ENCODE measurements around the gene CAPN7. TPM values are rescaled to one million over a fixed set of nuclear protein-coding genes. Genes with fewer than 3 reads are reported as not detected.

CAPN7 gene
- total RNA-seq, 2 donors from 2014 or later, result 45.1 to 46.7 TPM

DNA sequence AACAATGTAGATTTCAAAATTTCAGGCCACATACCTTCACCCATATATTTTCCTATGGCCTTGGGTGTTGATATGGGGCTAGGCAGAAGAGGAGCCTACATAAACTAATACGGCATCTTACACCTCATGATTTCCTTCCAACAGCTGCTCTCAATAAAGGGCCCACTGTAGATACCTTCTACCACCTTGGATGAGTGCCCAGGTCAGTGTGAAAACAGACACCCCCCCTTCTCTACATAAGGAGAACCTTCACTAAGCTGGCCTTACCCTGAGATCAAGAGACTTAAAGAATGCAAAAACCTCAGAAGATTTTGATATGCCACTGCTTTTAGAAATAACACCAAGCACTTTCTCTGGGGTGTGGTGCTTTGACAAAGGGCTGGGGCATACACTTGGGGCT, 83.6 kb downstream of the CAPN7 start:
- no peaks in the 10 kb centered on the region for H3K9me3 ChIP-seq
- no peaks in the 10 kb centered on the region for H3K36me3 ChIP-seq
- intact Hi-C loops (cut with DNase I), result no loop called here
- no peak overlapping the region for H3K4me3 ChIP-seq
- no peak for DNase-seq (ENCODE audit: low spot score)
- no peak overlapping the region for H3K27ac ChIP-seq
- H3K4me1 ChIP-seq (replicated peaks), result no peaks in the 10 kb centered on the region
- WGBS, result 86% methylated on average over 1 of the region's 1 CpG
- H3K27me3 ChIP-seq (replicated peaks; ENCODE audit: insufficient read depth), result no peaks in the 10 kb centered on the region
- TF ChIP-seq, protein P1, sequence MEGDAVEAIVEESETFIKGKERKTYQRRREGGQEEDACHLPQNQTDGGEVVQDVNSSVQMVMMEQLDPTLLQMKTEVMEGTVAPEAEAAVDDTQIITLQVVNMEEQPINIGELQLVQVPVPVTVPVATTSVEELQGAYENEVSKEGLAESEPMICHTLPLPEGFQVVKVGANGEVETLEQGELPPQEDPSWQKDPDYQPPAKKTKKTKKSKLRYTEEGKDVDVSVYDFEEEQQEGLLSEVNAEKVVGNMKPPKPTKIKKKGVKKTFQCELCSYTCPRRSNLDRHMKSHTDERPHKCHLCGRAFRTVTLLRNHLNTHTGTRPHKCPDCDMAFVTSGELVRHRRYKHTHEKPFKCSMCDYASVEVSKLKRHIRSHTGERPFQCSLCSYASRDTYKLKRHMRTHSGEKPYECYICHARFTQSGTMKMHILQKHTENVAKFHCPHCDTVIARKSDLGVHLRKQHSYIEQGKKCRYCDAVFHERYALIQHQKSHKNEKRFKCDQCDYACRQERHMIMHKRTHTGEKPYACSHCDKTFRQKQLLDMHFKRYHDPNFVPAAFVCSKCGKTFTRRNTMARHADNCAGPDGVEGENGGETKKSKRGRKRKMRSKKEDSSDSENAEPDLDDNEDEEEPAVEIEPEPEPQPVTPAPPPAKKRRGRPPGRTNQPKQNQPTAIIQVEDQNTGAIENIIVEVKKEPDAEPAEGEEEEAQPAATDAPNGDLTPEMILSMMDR (IDR thresholded peaks at IDR 0.05), result no peak
- no peak for TF ChIP-seq POLR2AphosphoS5 (IDR thresholded peaks at IDR 0.05)
- no peak for TF ChIP-seq POLR2A (IDR thresholded peaks at IDR 0.05)

DNA sequence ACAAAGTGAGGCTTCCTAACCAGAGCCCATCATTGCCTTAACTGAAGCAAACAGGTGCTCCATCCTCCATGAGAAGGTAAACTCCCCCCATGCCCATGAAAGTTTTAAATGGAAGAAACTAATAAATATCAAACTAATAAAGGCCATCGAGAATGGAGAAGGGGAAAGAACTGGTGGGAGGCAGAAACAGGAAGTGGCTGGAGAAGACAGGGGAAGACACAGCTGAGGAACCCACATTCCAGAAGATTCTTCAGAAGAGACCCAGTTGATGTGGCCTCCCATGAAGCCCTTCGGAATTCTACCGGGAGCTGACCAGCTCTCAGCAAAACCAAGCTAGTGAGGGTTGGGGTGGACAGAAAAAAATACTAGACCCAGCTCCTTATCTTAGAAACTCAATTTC, 84.7 kb downstream of the CAPN7 start:
- 86% methylated on average over 3 of the region's 3 CpGs for WGBS
- no peak overlapping the region for H3K4me3 ChIP-seq
- no peaks in the 10 kb centered on the region for H3K36me3 ChIP-seq
- no peak for DNase-seq (ENCODE audit: low spot score)
- peak overlapping the region in 1 of 2 donors; percentile 21 for H3K27ac ChIP-seq
- intact Hi-C loops (cut with DNase I), result no loop called here
- H3K4me1 ChIP-seq (replicated peaks), result no peaks in the 10 kb centered on the region
- TF ChIP-seq POLR2AphosphoS5 (IDR thresholded peaks at IDR 0.05), result no peak
- TF ChIP-seq POLR2A (IDR thresholded peaks at IDR 0.05), result no peak
- TF ChIP-seq, protein P1 (IDR thresholded peaks at IDR 0.05), result no peak
- H3K27me3 ChIP-seq (replicated peaks; ENCODE audit: insufficient read depth), result no peaks in the 10 kb centered on the region
- H3K9me3 ChIP-seq, result no peaks in the 10 kb centered on the region

DNA sequence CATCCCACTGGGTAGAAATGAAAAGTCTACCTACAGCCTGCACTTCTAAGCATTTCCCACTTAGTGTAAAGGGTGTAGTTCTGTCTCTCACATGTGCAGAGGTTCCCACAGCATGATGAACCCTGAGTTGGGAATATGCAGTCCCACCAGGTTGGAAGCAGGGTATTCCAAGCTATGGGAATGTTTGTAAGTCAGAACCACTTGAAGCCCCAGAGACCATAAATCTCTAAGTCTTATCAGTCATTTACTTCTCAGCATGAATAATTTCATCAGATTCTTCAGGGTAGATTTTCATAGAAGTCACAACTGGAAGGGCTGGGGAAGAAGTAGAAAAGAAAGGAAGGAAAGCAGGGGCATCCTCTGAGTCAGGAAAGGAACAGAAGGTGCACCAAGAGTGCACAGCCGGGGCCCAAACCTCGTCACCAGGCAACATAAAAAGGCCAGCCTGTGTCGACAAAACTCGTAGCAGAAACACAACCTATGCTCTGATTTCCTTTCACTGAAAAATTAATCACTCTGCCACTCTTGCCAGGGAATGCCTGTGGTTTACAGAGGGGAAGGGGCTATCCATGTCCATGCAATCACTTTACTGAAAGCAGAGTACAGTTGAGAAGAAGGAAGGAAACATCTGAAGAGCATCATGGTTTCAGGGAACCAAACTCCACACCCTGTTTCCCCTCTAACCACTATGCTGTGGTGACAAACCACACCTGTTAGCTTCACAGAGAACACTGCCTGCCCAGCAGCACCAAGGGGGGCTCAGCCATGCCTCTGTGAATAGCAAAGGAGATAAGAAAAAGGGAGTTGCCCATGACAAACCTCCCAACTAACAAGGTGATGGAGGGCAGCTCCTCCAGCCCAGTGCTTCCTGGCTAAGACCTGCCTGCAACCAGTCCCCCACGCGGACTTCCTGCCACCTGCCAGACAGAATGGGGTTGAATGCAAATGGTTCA, 85.8 kb downstream of the CAPN7 start:
- Histone ChIP-seq H3K4me1 (replicated peaks) (no peaks in the 10 kb centered on the region), H3K27ac (peak overlapping the region; percentile 5 to 47), H3K4me3 (no peak overlapping the region), H3K9me3 (no peaks in the 10 kb centered on the region), H3K36me3 (no peaks in the 10 kb centered on the region), H3K27me3 (replicated peaks; ENCODE audit: insufficient read depth) (no peaks in the 10 kb centered on the region)
- intact Hi-C loops (cut with DNase I), result no loop called here
- no peak for TF ChIP-seq POLR2AphosphoS5 (IDR thresholded peaks at IDR 0.05)
- TF ChIP-seq POLR2A (IDR thresholded peaks at IDR 0.05), result no peak
- TF ChIP-seq, protein P1 (IDR thresholded peaks at IDR 0.05), result no peak
- DNase-seq (ENCODE audit: low spot score), result no peak
- WGBS, result 71% methylated on average over 6 of the region's 6 CpGs

DNA sequence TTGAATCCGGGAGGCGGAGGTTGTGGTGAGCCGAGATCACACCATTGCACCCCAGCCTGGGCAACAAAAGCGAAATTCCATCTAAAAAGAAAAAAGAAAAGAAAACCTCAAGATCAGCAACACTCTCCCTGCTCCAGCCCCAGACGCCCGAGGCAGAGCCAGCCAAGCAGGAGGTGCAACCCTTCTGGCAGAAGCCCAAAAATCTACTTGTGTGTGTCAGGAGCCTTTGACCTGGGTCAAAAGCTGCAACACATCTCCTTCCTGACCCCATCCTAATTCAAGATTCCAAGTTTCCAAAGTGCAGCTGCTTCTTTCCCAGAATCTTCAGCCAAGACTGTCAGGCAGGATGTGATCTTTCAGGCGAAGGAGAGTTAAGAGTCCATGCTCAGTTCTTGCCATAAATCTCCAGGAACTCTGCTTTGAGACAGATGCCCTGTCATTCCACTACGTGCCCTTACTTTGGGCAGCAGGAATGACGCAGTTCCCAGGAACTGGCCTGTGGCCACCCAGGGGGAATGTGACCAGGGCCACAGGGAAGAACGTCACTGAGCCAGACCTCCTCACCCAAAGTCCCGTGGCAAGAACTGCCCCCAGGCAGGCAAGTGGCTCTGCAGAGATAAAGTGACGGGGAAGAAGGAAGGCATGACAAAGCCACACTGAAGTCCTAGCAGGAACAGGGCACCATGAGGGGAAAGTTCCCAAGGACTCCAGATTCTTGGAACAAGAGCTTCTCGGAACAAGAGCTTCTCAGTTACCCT, 86.9 kb downstream of the CAPN7 start:
- WGBS, result 56% methylated on average over 13 of the region's 13 CpGs
- Histone ChIP-seq H3K27ac (peak overlapping the region; percentile 46 to 47), H3K9me3 (no peaks in the 10 kb centered on the region), H3K36me3 (no peaks in the 10 kb centered on the region), H3K4me3 (no peak overlapping the region), H3K27me3 (replicated peaks; ENCODE audit: insufficient read depth) (no peaks in the 10 kb centered on the region), H3K4me1 (replicated peaks) (no peaks in the 10 kb centered on the region)
- TF ChIP-seq, protein P1 (IDR thresholded peaks at IDR 0.05), result no peak
- TF ChIP-seq POLR2AphosphoS5 (IDR thresholded peaks at IDR 0.05), result peak; percentile 3
- TF ChIP-seq POLR2A (IDR thresholded peaks at IDR 0.05), result no peak
- intact Hi-C loops (cut with DNase I), result no loop called here
- DNase-seq (ENCODE audit: low spot score), result no peak
